Astrocyte (in vitro differentiated cells and primary cell): ENCODE measurements around the gene CSPG4. TPM values are rescaled to one million over a fixed set of nuclear protein-coding genes. Genes with fewer than 3 reads are reported as not detected.
"Not testable (repeated sequence)": the region's sequence is repeated elsewhere in the genome, so short reads cannot be mapped to it uniquely, and the experiment has no call there.

Source experiments
- DNase-seq: peaks from one replicate; pipeline ENCODE4 v3.0.0-alpha.2; 2010; ENCODE audit warnings: low read depth
- FAIRE-seq: peaks from 2 replicates; lab custom pipeline; 2011; peaks lifted over from hg19 to GRCh38; lab: Jason Lieb, UNC
- H2AFZ ChIP-seq: 2 replicates; pipeline ENCODE4 v1.6.0; 2012; ENCODE audit warnings: low read depth, low read length, inconsistent platforms
- H3K27ac ChIP-seq: 2 replicates; pipeline ENCODE4 v1.5.1; 2011; ENCODE audit warnings: low read depth, low read length, inconsistent platforms
- H3K27me3 ChIP-seq: 2 replicates; pipeline ENCODE4 v1.6.0; 2011; ENCODE audit warnings: low read length, inconsistent platforms; ENCODE audit not compliant: insufficient read depth
- H3K36me3 ChIP-seq: 2 replicates; pipeline ENCODE4 v1.5.1; 2011; ENCODE audit warnings: low read length, inconsistent platforms; ENCODE audit not compliant: insufficient read depth
- H3K4me1 ChIP-seq: 2 replicates; pipeline ENCODE4 v1.5.1; 2011; ENCODE audit warnings: low read length, inconsistent platforms; ENCODE audit not compliant: insufficient read depth
- H3K4me2 ChIP-seq: 2 replicates; pipeline ENCODE4 v1.6.0; 2012; ENCODE audit warnings: low read length, inconsistent platforms
- H3K4me3 ChIP-seq: 2 replicates; pipeline ENCODE4 v1.5.1; 2011; ENCODE audit warnings: low read depth, mild to moderate bottlenecking, low read length, inconsistent platforms; ENCODE audit not compliant: insufficient read depth
- H3K79me2 ChIP-seq: 2 replicates; pipeline ENCODE4 v1.6.0; 2012; ENCODE audit warnings: mild to moderate bottlenecking, low read length, inconsistent platforms; ENCODE audit not compliant: insufficient read depth
- H3K9ac ChIP-seq: 2 replicates; pipeline ENCODE4 v1.6.0; 2012; ENCODE audit warnings: mild to moderate bottlenecking, low read length, inconsistent platforms
- H3K9me3 ChIP-seq: 2 replicates; pipeline ENCODE4 v1.5.1; 2012; ENCODE audit warnings: low read depth, mild to moderate bottlenecking, low read length, inconsistent platforms; ENCODE audit not compliant: insufficient read depth
- H4K20me1 ChIP-seq: 2 replicates; pipeline ENCODE4 v1.6.0; 2012; ENCODE audit warnings: low read length, inconsistent platforms; ENCODE audit not compliant: insufficient read depth
- H3K27ac Mint-ChIP-seq: one replicate; pipeline ENCODE4 v1.8.0; 2021; ENCODE audit warnings: mild to moderate bottlenecking, mixed read lengths; ENCODE audit not compliant: unreplicated experiment
- H3K27me3 Mint-ChIP-seq: one replicate; pipeline ENCODE4 v1.8.0; 2021; ENCODE audit warnings: low read depth, mixed read lengths; ENCODE audit not compliant: unreplicated experiment
- H3K36me3 Mint-ChIP-seq: one replicate; pipeline ENCODE4 v1.8.0; 2021; ENCODE audit warnings: low read depth, mixed read lengths; ENCODE audit not compliant: unreplicated experiment
- H3K4me1 Mint-ChIP-seq: one replicate; pipeline ENCODE4 v1.8.0; 2021; ENCODE audit warnings: low read depth, mixed read lengths; ENCODE audit not compliant: unreplicated experiment
- H3K4me3 Mint-ChIP-seq: one replicate; pipeline ENCODE4 v1.8.0; 2021; ENCODE audit warnings: mild to moderate bottlenecking, moderate library complexity, mixed read lengths; ENCODE audit not compliant: unreplicated experiment
- H3K9me3 Mint-ChIP-seq: one replicate; pipeline ENCODE4 v1.8.0; 2021; ENCODE audit warnings: mild to moderate bottlenecking, mixed read lengths; ENCODE audit not compliant: unreplicated experiment
- CTCF ChIP-seq: IDR thresholded peaks from 2 replicates; pipeline ENCODE4 v1.5.1; 2011; ENCODE audit warnings: low read depth, mild to moderate bottlenecking, inconsistent platforms, low read length, moderate library complexity; ENCODE audit not compliant: insufficient read depth
- EZH2 ChIP-seq: IDR thresholded peaks from 2 replicates; pipeline ENCODE4 v1.6.1; 2012; ENCODE audit warnings: mild to moderate bottlenecking, low read length, inconsistent platforms; ENCODE audit not compliant: insufficient read depth
- total RNA-seq: library from RNA; stranded (reverse); gene quantifications from 2 replicates; pipeline ENCODE4 v1.2.1, GENCODE V29; 2021

The CSPG4 gene
- total RNA-seq, 1 donor from 2014 or later: 26.9 TPM

DNA sequence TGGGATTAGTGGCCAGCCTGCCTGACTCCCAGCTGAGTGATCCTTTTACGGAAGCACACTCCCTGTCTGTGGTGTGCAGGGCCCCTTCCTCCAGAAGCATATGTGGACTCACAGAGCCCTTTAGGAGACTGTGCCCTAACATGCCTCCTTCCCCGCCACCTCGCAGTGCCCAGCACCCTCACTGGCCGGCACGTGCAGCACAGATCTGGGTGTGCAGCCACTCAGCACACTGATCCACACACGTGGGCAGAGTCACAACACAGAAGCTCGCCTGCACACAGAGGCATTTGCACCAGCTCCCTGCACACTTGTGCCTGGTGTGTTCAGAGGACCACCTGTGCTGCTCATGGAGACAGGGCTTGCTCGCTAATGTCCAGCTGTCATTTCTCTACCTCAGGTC, 23.6 kb upstream of the CSPG4 start:
- H3K4me2 ChIP-seq: no peak overlapping the region
- H3K4me1 Mint-ChIP-seq: peaks cover 10% of the 10 kb centered on the region
- no peak overlapping the region for H3K4me3 Mint-ChIP-seq
- H3K27me3 ChIP-seq: no peaks in the 10 kb centered on the region
- no peak overlapping the region for H3K9ac ChIP-seq
- H2AFZ ChIP-seq: no peak overlapping the region
- no peaks in the 10 kb centered on the region for H3K9me3 ChIP-seq
- FAIRE-seq (no peak), DNase-seq (no peak)
- H3K79me2 ChIP-seq: no peaks in the 10 kb centered on the region
- H3K36me3 Mint-ChIP-seq: no peaks in the 10 kb centered on the region
- H3K27ac ChIP-seq: no peak overlapping the region
- H3K9me3 Mint-ChIP-seq: no peaks in the 10 kb centered on the region
- H3K36me3 ChIP-seq: no peaks in the 10 kb centered on the region
- H4K20me1 ChIP-seq: no peaks in the 10 kb centered on the region
- H3K4me3 ChIP-seq: no peak overlapping the region
- peaks cover 2% of the 10 kb centered on the region for H3K4me1 ChIP-seq
- H3K27me3 Mint-ChIP-seq: peaks cover 15% of the 10 kb centered on the region
- no peak overlapping the region for H3K27ac Mint-ChIP-seq
- TF ChIP-seq EZH2: no peak

GRCh38 chr15:75734861-75735760, 22.5 kb upstream of the CSPG4 start:
- H3K4me2 ChIP-seq: not testable (repeated sequence)

GRCh38 chr15:75733761-75734651, 21.4 kb upstream of the CSPG4 start:
- Mint-ChIP-seq H3K4me1 (peaks cover 10% of the 10 kb centered on the region), H3K27ac (no peak overlapping the region), H3K4me3 (no peak overlapping the region), H3K27me3 (peaks cover 6% of the 10 kb centered on the region), H3K36me3 (no peaks in the 10 kb centered on the region), H3K9me3 (no peaks in the 10 kb centered on the region)
- H3K9ac ChIP-seq: no peak overlapping the region
- H4K20me1 ChIP-seq: no peaks in the 10 kb centered on the region
- no peak overlapping the region for H3K4me3 ChIP-seq
- H3K9me3 ChIP-seq: no peaks in the 10 kb centered on the region
- TF ChIP-seq CTCF (no peak), EZH2 (no peak)
- H3K4me1 ChIP-seq: peaks cover 2% of the 10 kb centered on the region
- no peak overlapping the region for H3K27ac ChIP-seq
- H3K4me2 ChIP-seq: no peak overlapping the region
- H2AFZ ChIP-seq: no peak overlapping the region
- no peak for DNase-seq
- no peaks in the 10 kb centered on the region for H3K27me3 ChIP-seq
- no peak for FAIRE-seq
- no peaks in the 10 kb centered on the region for H3K36me3 ChIP-seq
- H3K79me2 ChIP-seq: no peaks in the 10 kb centered on the region

More at GRCh38 chr15:75734861-75735760, 22.5 kb upstream of the CSPG4 start:
- FAIRE-seq, H3K9me3 ChIP-seq, H3K4me1 ChIP-seq, H3K36me3 ChIP-seq, H3K79me2 ChIP-seq, DNase-seq, H3K9me3 Mint-ChIP-seq, H3K9ac ChIP-seq, H3K36me3 Mint-ChIP-seq, H4K20me1 ChIP-seq, H3K4me3 ChIP-seq, H3K27ac Mint-ChIP-seq, H3K27me3 ChIP-seq, H3K4me3 Mint-ChIP-seq, H2AFZ ChIP-seq, H3K27ac ChIP-seq: not testable (repeated sequence)
- Mint-ChIP-seq H3K4me1 (peaks cover 10% of the 10 kb centered on the region), H3K27me3 (peaks cover 15% of the 10 kb centered on the region)
